HepG2 (cell line): ENCODE measurements around the gene NINJ2. TPM values are rescaled to one million over a fixed set of nuclear protein-coding genes. Genes with fewer than 3 reads are reported as not detected.

Experiments used
- ATAC-seq: fragments of 200-7000 bp; cut with Tn5 transposase; 3 replicates; pipeline ENCODE4 v1.9.1; 2020; ENCODE audit warnings: mild to moderate bottlenecking, moderate library complexity
- BruUV-seq: library from RNA; stranded (reverse); fragments of 400-500 nt; replicated peaks from 2 replicates; lab custom pipeline; 2021; lab: Mats Ljungman, UMichigan
- CTCF ChIA-PET: fragments of 300-600 bp; formaldehyde crosslinking; extraction: SDS; loops from one replicate; lab custom pipeline; 2021; ENCODE audit warnings: low total read pairs, inconsistent platforms, low intra/inter-chr PET ratio; lab: Yijun Ruan, JAX
- POLR2A ChIA-PET: fragments of 350-600 bp; sonication (Branson Sonifier 250); formaldehyde crosslinking; loops from one replicate; lab custom pipeline; 2020; ENCODE audit warnings: antibody characterized with exemption, inconsistent platforms; lab: Yijun Ruan, JAX
- DNase-seq: peaks from one replicate; pipeline ENCODE4 v3.0.0-alpha.2; 2015; ENCODE audit warnings: low spot score
- FAIRE-seq: peaks from 3 replicates; lab custom pipeline; 2011; peaks lifted over from hg19 to GRCh38; lab: Jason Lieb, UNC
- H2AFZ ChIP-seq: one replicate; pipeline ENCODE4 v1.6.1; 2011; ENCODE audit warnings: low read length, inconsistent platforms
- H3K27ac ChIP-seq: fragments of 300-600 bp; 3 replicates; pipeline ENCODE4 v1.8.0; 2011; ENCODE audit warnings: mixed run types, mild to moderate bottlenecking, mixed read lengths, low read length, inconsistent platforms; ENCODE audit not compliant: insufficient read depth; ENCODE audit errors: extremely low read length
- H3K27me3 ChIP-seq, 2 experiments: fragments of 200-600 bp in 1 of 2; 2 replicates in 1 of 2; 3 replicates in 1 of 2; pipeline versions ENCODE4 v1.6.0 to v1.8.0; 2011; ENCODE audit warnings: low read length in 2 of 2, mild to moderate bottlenecking in 2 of 2, moderate library complexity in 2 of 2, inconsistent platforms in 1 of 2; ENCODE audit not compliant: insufficient read depth in 2 of 2, control insufficient read depth in 1 of 2
- H3K36me3 ChIP-seq, 2 experiments: fragments of 200-600 bp in 1 of 2; replicated peaks in 1 of 2; 2 replicates in 1 of 2; 3 replicates in 1 of 2; pipeline versions ENCODE4 v1.5.1 to v1.8.0; 2011; ENCODE audit warnings: low read length in 2 of 2, inconsistent platforms in 1 of 2; ENCODE audit not compliant: insufficient read depth in 2 of 2, control insufficient read depth in 1 of 2
- H3K4me1 ChIP-seq: 2 replicates; pipeline ENCODE4 v1.5.1; 2012; ENCODE audit warnings: low read length, inconsistent platforms; ENCODE audit not compliant: insufficient read depth
- H3K4me2 ChIP-seq: 2 replicates; pipeline ENCODE4 v1.6.0; 2011; ENCODE audit warnings: low read depth, low read length, inconsistent platforms
- H3K4me3 ChIP-seq, 3 experiments: fragments of 200-600 bp in 1 of 3; sonication (generic), shearing (Covaris generic) in 1 of 3; replicated peaks in 1 of 3; 2 replicates each; pipeline ENCODE4 v1.5.1; 2011 to 2016; ENCODE audit warnings: low read length in 3 of 3, inconsistent platforms in 2 of 3, low read depth in 2 of 3, mild to moderate bottlenecking in 2 of 3, control low read depth in 1 of 3, mixed read lengths in 1 of 3; ENCODE audit not compliant: insufficient read depth in 1 of 3
- H3K79me2 ChIP-seq: one replicate; pipeline ENCODE4 v1.6.1; 2011; ENCODE audit warnings: low read length, inconsistent platforms; ENCODE audit not compliant: insufficient read depth
- H3K9ac ChIP-seq: 2 replicates; pipeline ENCODE4 v1.6.0; 2011; ENCODE audit warnings: mild to moderate bottlenecking, low read depth, low read length, inconsistent platforms; ENCODE audit not compliant: insufficient read depth
- H3K9me3 ChIP-seq: 2 replicates; pipeline ENCODE4 v1.5.1; 2012; ENCODE audit warnings: mild to moderate bottlenecking, low read length
- H4K20me1 ChIP-seq: 2 replicates; pipeline ENCODE4 v1.6.0; 2011; ENCODE audit warnings: inconsistent platforms, mild to moderate bottlenecking, low read length, moderate library complexity; ENCODE audit not compliant: insufficient read depth
- GRHL1 ChIP-seq: sonication (generic); formaldehyde crosslinking; conservative IDR thresholded peaks from 2 replicates; pipeline ENCODE4 v1.8.0; 2022; ENCODE audit warnings: missing genetic modification reagents
- NRL ChIP-seq: sonication (generic); formaldehyde crosslinking; IDR thresholded peaks from 2 replicates; pipeline ENCODE4 v1.5.0; 2020; ENCODE audit warnings: missing genetic modification reagents, mild to moderate bottlenecking, moderate library complexity, borderline replicate concordance
- ZMYM4 ChIP-seq: sonication (generic); formaldehyde crosslinking; IDR thresholded peaks from 2 replicates; pipeline ENCODE4 v1.8.1; 2023; ENCODE audit warnings: mild to moderate bottlenecking, missing genetic modification reagents
- ZNF292 ChIP-seq: sonication (generic); formaldehyde crosslinking; IDR thresholded peaks from 2 replicates; pipeline ENCODE4 v1.8.1; 2022; ENCODE audit warnings: mild to moderate bottlenecking, low read depth, missing genetic modification reagents, borderline replicate concordance
- ZNF350 ChIP-seq: sonication (generic); formaldehyde crosslinking; IDR thresholded peaks from 2 replicates; pipeline ENCODE4 v1.4.0; 2020; ENCODE audit warnings: mild to moderate bottlenecking, low read depth, missing genetic modification reagents, borderline replicate concordance
- ZNF710 ChIP-seq: sonication (generic); formaldehyde crosslinking; IDR thresholded peaks from 2 replicates; pipeline ENCODE4 v1.5.0; 2020; ENCODE audit warnings: mild to moderate bottlenecking, missing genetic modification reagents, borderline replicate concordance
- WGBS: methylation state at CpG from one replicate; pipeline ENCODE4 v1.1.6; 2017; ENCODE audit warnings: low lambda C conversion rate; 5-methylcytosine and 5-hydroxymethylcytosine counted together
- in situ Hi-C: cut with HindIII; loops from 2 replicates; pipeline ENCODE4 v1.10.0; 2017; ENCODE audit warnings: low pct_unique_long_range_greater_than_20kb; ENCODE audit not compliant: extremely low pct_ligation_motif_present
- intact Hi-C: fragments of 100-400 bp; cut with micrococcal nuclease; formaldehyde crosslinking; loops from one replicate; pipeline ENCODE4 v1.10.0; 2022; ENCODE audit not compliant: unreplicated experiment
- polyA plus RNA-seq, 8 experiments: library from polyadenylated mRNA; depleted of rRNA in 3 of 8; stranded (reverse) in 7 of 8; unstranded in 1 of 8; fragments of >200 nt; fragmentation: Illumina TruSeq in 4 of 8; extraction: Trizol in 4 of 8; gene quantifications; 2 replicates each; pipeline versions ENCODE4 v1.2.1 to v1.2.3, GENCODE V29; 2011 to 2016; ENCODE audit warnings: low read depth in 4 of 8, missing spikeins in 1 of 8, mixed read lengths in 1 of 8; ENCODE audit not compliant: insufficient read depth in 1 of 8
- total RNA-seq, 5 experiments: library from RNA; depleted of rRNA; stranded (reverse); fragments of >200 nt; fragmentation: Illumina TruSeq; extraction: Trizol; gene quantifications; 2 replicates each; pipeline ENCODE4 v1.2.3, GENCODE V29; 2016; ENCODE audit warnings: low read depth in 1 of 5

Gene NINJ2
- total and polyA plus RNA-seq, 2 of the 13 experiments (the other 11 are each of a cell fraction or from before 2014, with no cell fraction given) = 0.62 to 3.8 TPM

- no peaks in the 10 kb centered on the region for H3K27me3 ChIP-seq
- H4K20me1 ChIP-seq = no peaks in the 10 kb centered on the region
- H3K9me3 ChIP-seq = no peaks in the 10 kb centered on the region
- no TSS peak for BruUV-seq
- ATAC-seq (no peak), FAIRE-seq (no peak)
- H3K27ac ChIP-seq = no peak overlapping the region
- H3K9ac ChIP-seq = no peak overlapping the region
- TF ChIP-seq NRL (CRISPR knock-in tag) (no peak), GRHL1 (no peak), ZNF350 (no peak), ZNF292 (CRISPR knock-in tag) (no peak), ZMYM4 (CRISPR knock-in tag) (no peak), ZNF710 (CRISPR knock-in tag) (no peak)
- TF ChIP-seq, all 625 proteins: peak for 0
- in situ Hi-C loops (no loop called here), intact Hi-C loops (no loop called here)
- DNase-seq = no peak
- H2AFZ ChIP-seq = no peak overlapping the region
- no peaks in the 10 kb centered on the region for H3K36me3 ChIP-seq
- no peak overlapping the region for H3K4me3 ChIP-seq
- WGBS = 100% methylated on average over 2 of the region's 3 CpGs
- ChIA-PET CTCF (no interaction called here), POLR2A (no interaction called here)
- no peak overlapping the region for H3K4me2 ChIP-seq
- H3K79me2 ChIP-seq = no peaks in the 10 kb centered on the region
- H3K4me1 ChIP-seq = peaks cover 68% of the 10 kb centered on the region
These were observed 37.2 kb downstream of the NINJ2 start for GRCh38 chr12:625998-626397.
